CD4-positive, alpha-beta T cell treated with Interleukin-6 at 100 ng/mL for 8 hours (primary cell): ENCODE data around the gene CAPN12.

Experiments used
- DNase-seq: peaks from one replicate; pipeline ENCODE4 v3.0.0-alpha.2; 2020; ENCODE audit warnings: mixed read lengths, low spot score

Gene CAPN12

GRCh38 chr19:38695832-38696728 lies 48.2 kb downstream of the CAPN12 start:
- DNase-seq = no peak

- no peak for DNase-seq
Observed at GRCh38 chr19:38695317-38695683, 49.0 kb downstream of the CAPN12 start.

- peak; percentile 61 for DNase-seq
Observed at GRCh38 chr19:38693380-38694223, 50.7 kb downstream of the CAPN12 start.

GRCh38 chr19:38692458-38693379 lies 51.6 kb downstream of the CAPN12 start:
- DNase-seq = no peak

GRCh38 chr19:38691938-38692457 lies 52.3 kb downstream of the CAPN12 start:
- no peak for DNase-seq

GRCh38 chr19:38690832-38691231 lies 53.4 kb downstream of the CAPN12 start:
- DNase-seq = no peak

GRCh38 chr19:38690146-38690545 lies 54.1 kb downstream of the CAPN12 start:
- DNase-seq = no peak

GRCh38 chr19:38687837-38688378 lies 56.4 kb downstream of the CAPN12 start:
- no peak for DNase-seq

- DNase-seq = peak; percentile 31
Observed at GRCh38 chr19:38686530-38686888, 57.8 kb downstream of the CAPN12 start.

GRCh38 chr19:38685666-38686529 lies 58.4 kb downstream of the CAPN12 start:
- DNase-seq = no peak

- DNase-seq = no peak
Observed at GRCh38 chr19:38684862-38685665, 59.2 kb downstream of the CAPN12 start.

- no peak for DNase-seq
Observed at GRCh38 chr19:38684078-38684861, 60.0 kb downstream of the CAPN12 start.

- peak; percentile 55 for DNase-seq
Observed at GRCh38 chr19:38683393-38684077, 60.7 kb downstream of the CAPN12 start.

- DNase-seq = no peak
Observed at GRCh38 chr19:38682872-38683392, 61.3 kb downstream of the CAPN12 start.

GRCh38 chr19:38682195-38682867 lies 61.9 kb downstream of the CAPN12 start:
- no peak for DNase-seq
